Esophagus squamous epithelium (tissue), 4 donors: Measurements from ENCODE around the gene PPP1R9A.

ENCODE experiments used
- POLR2A ChIP-seq, 4 donors: fragments of 450-650 bp; IDR thresholded peaks; one replicate each; pipeline ENCODE4 v1.6.1; 2017; ENCODE audit warnings: antibody characterized with exemption in 4 of 4, mild to moderate bottlenecking in 4 of 4, moderate library complexity in 3 of 4
- TF ChIP-seq, protein P1 (sequence below), 6 experiments: fragments of 450-650 bp in 4 of 6; fragments of 200-600 bp in 2 of 6; sonication (generic) in 2 of 6; IDR thresholded peaks; one replicate each; pipeline ENCODE4 v1.5.1; 2016 to 2019; ENCODE audit warnings: antibody characterized with exemption in 6 of 6, mild to moderate bottlenecking in 4 of 6, moderate library complexity in 4 of 6

- TF ChIP-seq, protein P1, sequence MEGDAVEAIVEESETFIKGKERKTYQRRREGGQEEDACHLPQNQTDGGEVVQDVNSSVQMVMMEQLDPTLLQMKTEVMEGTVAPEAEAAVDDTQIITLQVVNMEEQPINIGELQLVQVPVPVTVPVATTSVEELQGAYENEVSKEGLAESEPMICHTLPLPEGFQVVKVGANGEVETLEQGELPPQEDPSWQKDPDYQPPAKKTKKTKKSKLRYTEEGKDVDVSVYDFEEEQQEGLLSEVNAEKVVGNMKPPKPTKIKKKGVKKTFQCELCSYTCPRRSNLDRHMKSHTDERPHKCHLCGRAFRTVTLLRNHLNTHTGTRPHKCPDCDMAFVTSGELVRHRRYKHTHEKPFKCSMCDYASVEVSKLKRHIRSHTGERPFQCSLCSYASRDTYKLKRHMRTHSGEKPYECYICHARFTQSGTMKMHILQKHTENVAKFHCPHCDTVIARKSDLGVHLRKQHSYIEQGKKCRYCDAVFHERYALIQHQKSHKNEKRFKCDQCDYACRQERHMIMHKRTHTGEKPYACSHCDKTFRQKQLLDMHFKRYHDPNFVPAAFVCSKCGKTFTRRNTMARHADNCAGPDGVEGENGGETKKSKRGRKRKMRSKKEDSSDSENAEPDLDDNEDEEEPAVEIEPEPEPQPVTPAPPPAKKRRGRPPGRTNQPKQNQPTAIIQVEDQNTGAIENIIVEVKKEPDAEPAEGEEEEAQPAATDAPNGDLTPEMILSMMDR (IDR thresholded peaks at IDR 0.05), result no peak
- no peak for TF ChIP-seq POLR2A (IDR thresholded peaks at IDR 0.05)
These were observed 182.3 kb downstream of the PPP1R9A start for GRCh38 chr7:95089414-95090315.
